ENCODE data around the gene EBLN1. TPM values are rescaled to one million over a fixed set of nuclear protein-coding genes. Genes with fewer than 3 reads are reported as not detected.

The EBLN1 gene
- total and polyA plus RNA-seq, 9 of the 15 experiments (the other 6 are each of a cell fraction or from before 2014, with no cell fraction given): 0.06 to 3.1 (median 0.80) TPM

- TF ChIP-seq XRCC4 (IDR thresholded peaks at IDR 0.05; ENCODE audit: extremely low read depth, insufficient read depth, insufficient read length) (no peak), FOXK1 (CRISPR knock-in tag; IDR thresholded peaks at IDR 0.05; ENCODE audit: borderline replicate concordance) (no peak), ZNF431 (CRISPR knock-in tag; IDR thresholded peaks at IDR 0.05) (peak; percentile 69; the same call in 1 of the 2 replicates), ADNP (tag; IDR thresholded peaks at IDR 0.05) (peak; percentile 89), BRF1 (IDR thresholded peaks at IDR 0.05; ENCODE audit: borderline replicate concordance, extremely low read depth, insufficient read length) (peak; percentile 47), ZNF41 (CRISPR knock-in tag; conservative IDR thresholded peaks at IDR 0.05) (no peak), ZNF174 (CRISPR knock-in tag; IDR thresholded peaks at IDR 0.05) (no peak; the same call in 1 of the 2 replicates), TAL1 (IDR thresholded peaks at IDR 0.05) (no peak), SMAD2 (IDR thresholded peaks at IDR 0.05; ENCODE audit: low read depth, low read length) (no peak), IRF2 (CRISPR knock-in tag; IDR thresholded peaks at IDR 0.05) (no peak), NONO (IDR thresholded peaks at IDR 0.05; ENCODE audit: low read depth in 2 of 2, low read length in 1 of 2) (peak in 1 of 2 experiments; percentile 24; a peak in 1 of 4 replicates), ZNF655 (CRISPR knock-in tag; IDR thresholded peaks at IDR 0.05) (no peak), NCOA4 (IDR thresholded peaks at IDR 0.05; ENCODE audit: partially characterized antibody) (no peak), ETV6 (IDR thresholded peaks at IDR 0.05; ENCODE audit: borderline replicate concordance in 1 of 2, low read depth in 2 of 2, low read length in 1 of 2) (no peak), ETV6 (CRISPR knock-in tag; IDR thresholded peaks at IDR 0.05; ENCODE audit: borderline replicate concordance) (no peak), TSHZ1 (CRISPR knock-in tag; IDR thresholded peaks at IDR 0.05) (no peak), CREBBP (IDR thresholded peaks at IDR 0.05; ENCODE audit: low read depth, low read length) (no peak), ZNF717 (CRISPR knock-in tag; IDR thresholded peaks at IDR 0.05) (no peak), HDGF (IDR thresholded peaks at IDR 0.05) (no peak), SMARCA5 (IDR thresholded peaks at IDR 0.05) (peak; percentile 50; the same call in 1 of the 2 replicates), KLF1 (tag; IDR thresholded peaks at IDR 0.05) (0 out of 2 replicates have a peak, but pooled peaks have one; percentile 70), KDM4B (IDR thresholded peaks at IDR 0.05; ENCODE audit: borderline replicate concordance in 2 of 2, low read depth in 1 of 2) (no peak)
- TF ChIP-seq, protein P1, sequence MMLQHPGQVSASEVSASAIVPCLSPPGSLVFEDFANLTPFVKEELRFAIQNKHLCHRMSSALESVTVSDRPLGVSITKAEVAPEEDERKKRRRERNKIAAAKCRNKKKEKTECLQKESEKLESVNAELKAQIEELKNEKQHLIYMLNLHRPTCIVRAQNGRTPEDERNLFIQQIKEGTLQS (IDR thresholded peaks at IDR 0.05): peak; percentile 52
- TF ChIP-seq, protein P1 (CRISPR knock-in tag; conservative IDR thresholded peaks at IDR 0.05): peak; percentile 87
Observed at GRCh38 chr10:22228943-22229801, 11.4 kb upstream of the EBLN1 start (continued).

Measured in K562 (cell line).